ENCODE results near the gene CFAP46.
A peak's percentile ranks its signal among the peaks of the same experiment; 100 is the strongest.
"Not testable (repeated sequence)": the region's sequence is repeated elsewhere in the genome, so short reads cannot be mapped to it uniquely, and the experiment has no call there.

The CFAP46 gene

GRCh38 chr10:132802694-132803320, 139.6 kb downstream of the CFAP46 start:
- DNase-seq, result no peak

DNA sequence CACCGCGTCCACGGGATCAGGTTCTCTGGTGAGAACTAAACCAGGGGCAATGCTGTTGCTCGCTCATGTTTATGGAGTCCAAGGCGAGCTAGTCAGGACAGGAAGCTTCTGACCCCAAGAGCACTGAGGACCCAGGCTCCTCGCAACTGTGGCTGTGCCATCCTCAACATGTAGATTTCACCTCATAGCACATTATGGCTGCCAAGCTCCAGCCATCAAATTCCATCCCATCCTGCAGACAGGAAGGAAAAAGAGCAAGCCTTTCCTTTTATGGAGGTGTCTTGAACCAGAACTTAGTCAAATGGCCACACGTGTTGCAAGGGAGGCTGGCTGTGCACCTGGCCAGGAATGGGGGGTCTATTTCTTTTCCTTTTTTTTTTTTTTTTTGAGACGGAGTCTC, 140.3 kb downstream of the CFAP46 start:
- no peak for DNase-seq

- DNase-seq, result no peak
Measured at GRCh38 chr10:132799865-132800264, 142.5 kb downstream of the CFAP46 start.

GRCh38 chr10:132798876-132799275, 143.5 kb downstream of the CFAP46 start:
- DNase-seq, result no peak

- DNase-seq, result no peak
Measured at GRCh38 chr10:132798403-132798802, 144.0 kb downstream of the CFAP46 start.

GRCh38 chr10:132797986-132798385, 144.4 kb downstream of the CFAP46 start:
- DNase-seq, result not testable (repeated sequence)

DNA sequence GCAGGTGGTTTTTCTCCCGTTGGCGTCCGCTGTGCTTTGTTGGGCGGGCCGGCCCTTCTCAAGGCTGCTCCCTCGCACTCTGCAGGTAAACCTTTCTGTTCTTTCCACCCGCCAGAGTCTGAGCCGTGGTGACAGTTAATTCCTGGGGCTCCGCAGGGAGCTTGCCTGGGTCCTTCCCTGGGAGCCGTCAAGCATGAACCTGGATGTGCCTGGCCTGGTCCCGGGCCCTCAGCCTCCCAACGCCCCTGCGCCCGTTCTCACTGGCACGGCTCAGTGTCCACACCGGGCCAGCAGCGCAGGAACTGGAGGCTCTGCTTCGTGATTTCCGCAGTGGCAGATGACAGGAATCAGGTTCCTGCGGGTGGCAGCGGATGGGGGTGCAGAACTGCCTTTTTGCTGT, 145.5 kb downstream of the CFAP46 start:
- no peak for DNase-seq

DNA sequence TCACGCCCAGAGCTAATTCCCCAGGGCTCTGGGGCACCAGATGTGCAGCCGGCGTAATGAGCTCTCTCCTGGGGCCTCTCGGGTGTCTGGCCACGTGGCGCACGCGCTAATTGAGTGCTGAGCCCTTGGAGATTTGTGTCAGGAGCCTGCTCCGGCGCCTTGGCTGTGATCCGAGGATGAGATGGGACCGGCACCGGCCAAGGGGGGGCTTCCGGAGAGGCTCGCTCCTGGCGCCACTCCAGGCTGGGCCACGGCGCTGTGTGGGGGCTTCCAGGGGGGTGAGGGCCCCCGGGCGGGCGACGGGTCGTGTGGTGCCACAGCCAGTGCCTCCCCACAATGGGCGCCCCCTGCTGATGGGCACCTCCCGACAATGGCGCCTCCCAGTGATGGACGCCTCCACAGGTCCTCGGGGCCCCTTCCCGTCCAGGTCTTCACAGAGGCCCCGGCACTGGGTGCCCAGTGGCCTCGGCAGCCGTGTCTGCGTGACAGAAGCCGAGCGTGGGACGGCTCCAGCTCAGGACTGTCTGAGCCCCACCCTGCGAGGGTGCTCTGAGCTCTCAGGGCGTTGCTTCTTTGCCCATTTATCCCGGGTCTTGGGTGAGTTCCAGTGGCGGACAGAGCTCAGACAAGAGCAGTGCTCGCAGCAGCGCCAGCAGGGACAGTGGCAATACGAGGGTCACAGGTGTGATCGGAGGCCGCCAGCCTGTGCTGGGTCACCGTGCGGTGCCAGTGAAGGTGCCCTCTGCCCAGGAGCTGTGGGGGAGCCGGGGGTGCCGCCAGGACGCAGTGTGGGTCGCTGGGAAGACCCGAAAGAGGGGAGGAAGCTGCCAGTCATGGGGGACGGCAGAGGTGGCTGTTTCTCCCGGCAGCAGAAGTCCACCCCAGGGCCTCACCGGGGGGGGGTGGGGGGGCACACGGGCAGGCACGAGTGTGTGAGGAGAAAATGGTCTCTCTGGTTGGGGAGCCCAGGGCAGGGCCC, 148.2 kb downstream of the CFAP46 start:
- no peak for DNase-seq

- no peak for DNase-seq
Measured at GRCh38 chr10:132793213-132793612, 149.2 kb downstream of the CFAP46 start.

DNA sequence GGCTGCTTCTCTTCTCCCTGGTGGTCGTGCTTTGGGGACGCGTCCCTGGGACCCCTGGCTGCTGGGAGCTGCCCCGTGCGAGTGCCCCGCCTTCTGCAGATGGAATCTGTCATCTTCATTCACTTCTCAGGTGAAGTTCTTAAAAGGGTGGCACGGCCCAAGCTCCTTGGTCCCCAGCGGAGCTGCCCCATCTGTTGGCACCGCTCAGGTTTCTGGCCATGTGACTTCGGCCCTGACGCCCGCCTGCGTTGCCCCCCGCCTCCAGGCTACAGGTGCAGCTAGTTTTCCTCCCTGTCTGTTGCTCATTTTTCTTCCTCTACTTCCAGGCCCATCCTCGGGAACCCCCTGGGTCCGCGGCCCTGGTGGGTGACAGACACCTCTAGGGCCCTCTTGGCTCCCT, 149.6 kb downstream of the CFAP46 start:
- no peak for DNase-seq

GRCh38 chr10:132792099-132792498, 150.3 kb downstream of the CFAP46 start:
- not testable (repeated sequence) for DNase-seq

DNA sequence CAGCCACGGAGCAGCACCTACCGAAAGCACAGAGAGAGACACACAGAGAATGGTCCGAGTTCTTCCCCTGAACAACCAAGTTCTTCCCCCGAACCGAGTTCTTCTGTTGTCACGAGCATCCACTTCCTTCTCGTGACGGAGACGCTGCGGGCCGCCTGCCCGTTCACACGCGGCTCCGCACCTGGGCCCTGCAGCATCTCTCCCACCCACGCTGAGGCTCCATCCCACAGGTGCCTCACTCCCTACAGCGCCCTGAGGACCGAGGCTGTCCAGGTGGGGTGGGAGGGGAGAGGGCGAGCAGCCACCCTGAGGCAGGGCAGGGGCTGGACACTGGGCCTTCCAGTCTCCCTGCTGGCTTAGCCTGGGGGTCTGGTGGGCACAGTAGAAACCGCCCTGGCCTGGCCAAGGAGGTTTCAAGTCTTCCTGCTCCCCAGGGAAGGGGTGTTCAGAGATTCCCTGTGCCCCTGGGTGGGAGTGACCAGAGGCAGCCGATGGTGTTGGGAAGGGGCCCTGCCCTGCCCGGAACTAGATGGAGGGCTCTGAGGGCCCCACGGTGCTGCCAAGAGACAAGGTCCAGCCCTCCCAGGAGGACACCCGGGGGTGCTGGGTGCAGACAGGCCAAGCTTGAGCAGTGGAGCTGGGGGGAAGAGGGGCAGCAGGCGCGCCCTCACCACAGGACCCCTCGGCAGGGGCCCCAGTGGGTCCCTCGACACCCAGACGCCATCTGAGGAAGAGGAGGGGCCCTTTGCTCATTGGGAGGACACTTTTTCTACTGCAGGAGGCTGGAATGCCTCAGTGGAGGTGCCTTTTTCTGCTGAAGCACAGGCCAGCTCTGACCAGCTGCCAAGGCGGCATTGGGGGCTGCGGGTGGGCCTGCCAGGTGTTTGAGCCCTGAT, 151.2 kb downstream of the CFAP46 start:
- DNase-seq, result no peak

DNA sequence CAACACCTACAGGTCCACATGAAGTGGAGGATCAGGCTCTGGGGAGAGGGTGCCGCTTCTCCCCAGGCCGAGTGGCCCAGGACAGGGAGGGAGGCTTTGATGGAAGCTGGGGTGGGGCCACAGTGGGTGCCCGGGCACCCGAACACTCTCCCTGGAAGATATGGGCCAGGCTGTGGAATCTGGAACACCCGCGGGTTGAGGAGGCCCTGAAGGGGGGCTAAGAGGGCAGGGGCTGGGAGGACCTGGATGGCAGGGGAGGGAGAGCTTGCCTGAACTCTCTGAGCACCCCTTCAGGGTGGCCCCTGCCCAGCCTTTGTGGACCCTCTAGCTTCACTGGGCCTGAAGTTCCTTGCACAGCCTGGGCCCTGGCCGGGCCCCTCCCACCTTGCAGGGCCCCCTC, 151.9 kb downstream of the CFAP46 start:
- DNase-seq, result no peak

GRCh38 chr10:132789659-132790148, 152.7 kb downstream of the CFAP46 start:
- no peak for DNase-seq

DNA sequence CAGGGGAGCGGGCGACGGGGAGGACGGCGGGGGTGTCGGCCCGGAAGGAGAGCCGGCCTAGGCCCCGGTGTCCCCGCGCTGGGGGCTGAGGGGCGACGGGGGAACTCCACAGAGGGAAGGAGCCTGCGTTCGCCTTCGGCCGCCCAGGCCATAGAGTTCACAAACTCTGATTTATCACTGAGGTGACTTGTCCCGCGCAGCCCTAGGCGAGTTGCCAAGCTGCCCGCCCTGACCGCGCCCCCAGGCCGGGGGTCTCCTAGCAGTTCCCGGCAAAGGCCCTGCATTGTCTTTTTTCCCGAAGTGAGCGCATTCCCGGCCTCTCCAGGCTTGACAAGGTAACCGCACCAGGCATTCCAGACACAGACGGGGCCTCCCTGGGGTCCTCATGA, 153.5 kb downstream of the CFAP46 start:
- DNase-seq, result no peak

GRCh38 chr10:132788180-132788830, 154.1 kb downstream of the CFAP46 start:
- peak; percentile 23 for DNase-seq

DNA sequence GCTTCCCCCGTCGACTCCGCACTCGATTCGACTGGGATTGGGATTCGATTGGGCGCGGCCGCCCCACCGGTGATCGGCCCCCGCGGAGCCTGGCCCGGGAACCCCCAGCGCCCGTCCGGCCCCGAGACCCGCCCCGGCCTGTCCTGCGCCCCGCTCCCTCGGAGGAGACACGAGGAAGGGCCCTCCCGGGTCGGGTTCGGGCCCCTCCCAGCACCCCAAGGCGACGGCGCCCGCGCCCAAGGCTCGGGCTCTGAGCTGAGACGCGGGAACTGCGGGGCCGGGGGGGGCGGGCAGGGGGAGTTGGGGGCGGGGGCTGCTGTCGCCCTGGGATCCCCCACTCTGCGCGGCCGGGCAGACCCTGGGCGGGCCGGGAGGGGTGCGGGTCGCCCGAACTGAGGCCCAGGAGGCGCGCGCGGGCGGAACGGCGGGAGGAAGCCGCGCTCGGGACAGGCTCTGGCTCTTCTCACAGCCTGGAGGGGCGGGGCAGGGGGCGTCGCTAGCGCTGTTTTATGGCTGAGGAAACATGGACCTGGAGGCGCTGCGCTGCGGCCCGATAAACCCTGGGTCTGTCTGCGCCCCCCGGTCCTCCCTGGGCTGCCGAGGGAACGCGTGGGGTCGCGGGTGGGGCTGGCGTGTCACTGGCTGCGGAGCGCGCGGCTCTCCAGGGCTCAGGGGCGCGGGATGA, 154.7 kb downstream of the CFAP46 start:
- no peak for DNase-seq

- no peak for DNase-seq
Measured at GRCh38 chr10:132786884-132787494, 155.4 kb downstream of the CFAP46 start.

DNA sequence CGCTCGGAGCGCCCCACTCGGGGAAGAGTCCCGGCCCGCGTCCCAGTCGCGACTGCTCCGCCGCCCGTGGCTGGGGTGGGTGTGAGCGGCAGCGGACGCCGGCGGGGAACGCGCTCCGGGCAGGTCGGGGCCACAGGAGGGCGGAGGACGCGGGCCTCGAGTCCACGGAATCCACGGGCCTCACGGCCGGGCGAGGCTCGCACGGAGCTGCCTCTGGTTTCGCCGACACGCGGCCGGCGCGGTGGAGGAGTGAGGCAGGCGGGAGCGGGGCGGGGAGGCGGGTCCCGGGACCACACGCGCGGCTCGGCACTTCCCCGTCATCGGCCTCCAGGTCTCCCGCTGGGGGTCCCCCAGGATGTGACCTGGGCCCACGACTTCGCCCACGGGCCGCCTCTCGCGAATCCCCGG, 155.9 kb downstream of the CFAP46 start:
- DNase-seq, result no peak

- DNase-seq, result no peak
Measured at GRCh38 chr10:132785723-132786475, 156.5 kb downstream of the CFAP46 start, which contains the start of gene NKX6-2. TSS of gene NKX6-2 (minus strand) at chr10:132786147. CDS start at chr10:132785948, 199 bp downstream.

All from suppressor macrophage treated with lipopolysaccharide for 4 hours (primary cell).